GM19238 (cell line): ENCODE measurements around the gene SRMS.

Experiments used
- DNase-seq: peaks from one replicate; pipeline ENCODE4 v3.0.0; 2011; ENCODE audit warnings: low spot score; ENCODE audit not compliant: insufficient read length

Gene SRMS

DNA sequence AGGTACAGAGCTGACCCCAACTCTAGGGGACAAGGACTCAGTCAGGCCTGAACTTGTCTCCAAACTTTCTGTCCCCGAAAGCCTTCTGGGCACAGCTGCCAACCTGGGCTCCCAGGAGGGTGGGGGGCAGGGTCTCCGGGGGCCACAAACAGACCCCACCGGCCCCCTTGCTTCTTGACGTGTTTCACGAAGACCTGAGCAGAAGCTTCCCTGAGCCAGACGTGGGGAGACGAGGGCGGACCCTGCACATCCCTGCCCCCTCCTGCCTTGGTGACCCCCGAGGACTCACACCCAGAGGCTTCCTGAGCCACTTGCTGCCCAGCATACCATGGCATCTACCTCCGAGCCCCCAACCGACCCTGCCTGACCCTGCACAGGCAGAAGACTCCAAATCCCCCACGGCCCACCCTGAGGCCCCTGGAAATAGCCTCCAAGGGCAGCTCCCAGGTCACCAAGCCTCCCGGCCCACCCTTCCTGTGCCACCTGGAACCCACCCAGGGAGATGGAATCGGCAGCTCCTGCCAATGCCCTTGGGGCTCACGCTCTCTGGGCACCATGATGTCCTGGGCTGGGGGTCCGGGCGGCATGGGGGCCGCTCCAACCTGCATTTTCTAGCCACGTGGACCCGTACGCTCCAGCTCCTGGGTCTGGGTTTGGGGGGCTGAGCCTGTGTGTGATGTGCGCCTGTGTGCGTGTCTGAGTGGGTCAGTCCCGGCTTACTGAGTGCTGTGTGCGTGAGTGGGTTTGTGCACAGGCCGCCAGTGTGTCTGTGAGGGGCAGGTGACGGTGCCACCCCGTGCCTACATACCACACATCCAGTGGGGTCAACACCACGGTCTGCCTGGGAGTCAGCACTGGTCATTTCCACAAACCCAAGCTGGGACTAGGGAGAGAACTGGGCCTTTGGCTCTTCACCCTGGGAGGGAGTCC is 7.8 kb downstream of the SRMS start:
- DNase-seq: no peak

DNA sequence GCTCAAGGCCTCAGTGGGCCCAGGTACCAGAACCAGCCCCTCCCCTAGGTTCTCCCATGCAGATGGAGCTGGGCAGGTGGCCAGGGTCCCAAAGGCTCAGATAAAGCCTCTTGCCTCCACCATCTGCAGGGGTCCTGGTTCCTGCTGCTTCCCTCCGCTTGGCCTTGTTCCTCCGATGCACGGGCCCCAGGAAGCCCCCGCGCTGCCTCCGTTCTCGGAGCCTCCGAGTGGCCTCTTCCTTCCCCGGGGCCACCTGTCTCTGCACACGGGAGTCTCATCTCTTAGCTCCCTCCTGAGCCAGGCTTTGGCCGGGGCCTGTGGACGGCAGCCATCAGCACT is 8.5 kb downstream of the SRMS start:
- DNase-seq: no peak

DNA sequence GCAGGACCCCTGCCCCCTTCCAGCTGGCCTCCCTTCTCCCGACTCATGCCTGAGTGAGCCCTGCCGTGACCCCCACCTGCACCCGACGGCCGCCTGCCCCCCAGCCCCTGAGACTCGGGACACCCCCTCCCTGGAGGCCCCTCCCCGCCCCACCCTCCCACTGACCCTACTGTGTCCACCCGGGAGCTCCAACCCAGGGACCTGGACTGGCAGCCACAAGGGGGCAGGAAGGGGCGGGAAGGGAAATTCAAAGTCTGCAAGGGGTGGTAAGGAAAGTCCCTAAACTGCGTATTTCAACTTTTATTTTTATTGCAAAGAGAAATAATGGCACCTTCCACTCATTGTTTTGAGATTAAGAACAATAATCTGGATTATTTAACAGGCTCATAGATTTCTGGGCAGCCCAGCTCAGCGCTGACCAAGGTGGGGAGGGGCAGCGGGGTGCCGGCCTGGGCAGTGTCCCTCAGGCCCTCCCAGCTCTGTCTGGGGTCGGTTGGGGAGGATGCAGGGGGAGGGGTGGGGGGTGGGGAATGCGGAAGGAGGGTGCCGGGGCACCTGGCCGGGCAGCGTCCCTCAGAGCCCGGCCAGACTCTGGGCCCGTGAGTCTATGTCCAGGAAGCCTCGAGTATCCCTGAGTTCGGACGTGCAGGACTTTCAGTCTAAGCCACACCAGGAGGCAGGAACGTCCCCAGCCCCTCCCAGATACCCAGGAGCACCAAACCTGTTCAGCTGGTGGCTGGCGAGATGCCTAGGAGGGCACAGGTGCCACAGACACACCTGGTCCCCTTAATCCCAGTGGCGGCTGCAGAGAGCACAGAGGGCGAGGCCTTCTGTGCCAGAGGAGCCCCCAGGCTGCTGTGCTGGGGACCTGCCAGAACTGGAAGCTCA is 9.1 kb downstream of the SRMS start:
- DNase-seq: no peak

DNA sequence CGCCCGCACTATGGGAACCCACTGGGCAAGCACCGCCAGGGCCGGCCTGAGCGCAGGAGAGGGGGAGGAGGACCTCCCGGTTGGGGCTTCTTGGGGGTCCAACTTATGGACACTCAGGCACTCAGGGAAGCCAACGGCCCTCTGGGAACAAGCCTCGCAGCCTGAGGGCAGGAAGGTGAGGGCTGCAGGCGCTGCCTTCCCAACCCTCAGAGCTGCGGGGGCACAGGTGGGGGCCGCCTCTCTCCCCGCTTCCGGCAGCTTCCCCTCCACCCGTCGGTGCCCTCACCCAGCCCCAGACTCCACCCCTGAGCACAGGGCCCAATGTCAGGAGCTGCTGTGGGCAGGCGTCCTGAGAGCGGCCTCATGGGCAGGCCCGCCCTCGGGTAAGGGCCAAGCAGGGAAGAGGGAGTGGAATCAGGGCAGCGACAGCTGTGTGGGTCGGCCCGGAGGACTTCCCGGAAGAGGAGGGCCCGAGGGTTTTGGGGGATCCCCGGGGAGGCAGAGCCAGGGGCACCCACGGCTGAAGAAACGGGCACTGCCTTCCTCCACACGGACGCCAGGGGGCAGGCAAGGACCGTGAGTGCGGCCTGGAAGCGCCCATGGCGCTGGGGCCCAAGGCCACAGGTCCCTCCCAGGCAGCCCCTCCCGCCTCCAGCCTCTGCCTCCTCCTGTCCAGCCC is 9.9 kb downstream of the SRMS start:
- peak; percentile 100 for DNase-seq

DNA sequence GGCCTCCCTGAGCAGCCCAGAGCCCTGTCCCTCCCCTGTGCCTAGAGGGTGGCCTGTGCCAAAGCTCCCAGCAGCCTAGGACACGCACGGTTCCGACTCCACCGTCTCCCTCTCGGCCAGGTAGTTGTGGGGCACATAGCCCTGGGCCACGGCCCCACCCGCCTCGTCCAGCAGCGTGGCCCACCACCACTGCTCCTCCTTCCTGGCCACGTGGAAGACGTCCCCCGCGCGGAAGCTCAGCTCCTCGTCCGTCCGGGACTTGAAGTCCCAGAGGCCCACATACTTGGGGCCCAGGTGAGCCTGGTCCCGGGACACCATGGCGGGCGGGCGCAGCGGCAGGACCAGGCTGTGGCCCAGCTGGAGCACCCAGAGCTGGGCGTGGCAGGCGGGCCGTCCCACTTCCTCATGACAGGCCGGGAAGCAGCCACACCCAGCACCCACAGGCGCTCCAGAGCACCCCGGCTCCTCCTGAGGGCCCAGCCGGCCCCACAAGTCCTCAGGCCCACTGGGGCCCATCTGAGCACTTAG is 10.5 kb downstream of the SRMS start, which contains the start of gene PTK6:
TSS of gene PTK6 (minus strand) at position 380 of the 528 bp plus-strand sequence. CDS start at position 318, 62 bp downstream.
- peak; percentile 56 for DNase-seq

DNA sequence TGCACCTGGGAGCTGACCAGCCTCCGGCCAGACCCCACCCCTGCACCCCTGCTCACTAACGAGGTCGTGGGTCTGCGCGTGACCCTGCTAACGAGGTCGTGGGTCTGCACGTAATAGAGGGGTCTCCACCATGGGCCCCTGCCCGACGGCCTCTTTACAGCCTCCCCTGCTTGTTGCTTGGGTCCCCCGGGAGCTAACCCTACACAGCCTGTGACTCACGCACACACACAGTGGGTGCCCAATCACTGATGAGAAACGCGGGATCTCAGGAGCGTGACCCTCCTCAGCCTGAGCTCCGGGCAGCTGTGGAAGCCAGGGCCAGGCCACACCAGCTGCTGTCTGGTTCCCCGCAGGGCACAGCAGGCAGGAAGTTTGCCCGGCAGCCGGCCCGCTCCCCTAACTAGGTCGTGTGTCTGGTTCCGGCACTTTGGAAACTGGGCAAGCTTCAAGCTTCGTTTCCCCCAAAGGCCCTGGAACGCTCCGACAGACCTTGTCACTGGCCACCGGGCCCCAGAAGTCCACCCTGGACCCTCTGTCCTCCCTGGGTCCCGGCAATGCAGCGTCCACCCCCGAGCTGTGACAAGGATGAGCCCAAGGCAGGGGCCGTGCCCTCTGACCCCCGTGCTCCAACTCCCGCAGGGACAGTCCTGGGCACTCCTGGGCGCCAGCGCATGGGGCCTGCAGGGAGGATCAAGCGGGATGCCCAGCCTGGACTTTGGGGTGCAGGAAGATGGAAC is 11.1 kb downstream of the SRMS start:
- DNase-seq: no peak

DNA sequence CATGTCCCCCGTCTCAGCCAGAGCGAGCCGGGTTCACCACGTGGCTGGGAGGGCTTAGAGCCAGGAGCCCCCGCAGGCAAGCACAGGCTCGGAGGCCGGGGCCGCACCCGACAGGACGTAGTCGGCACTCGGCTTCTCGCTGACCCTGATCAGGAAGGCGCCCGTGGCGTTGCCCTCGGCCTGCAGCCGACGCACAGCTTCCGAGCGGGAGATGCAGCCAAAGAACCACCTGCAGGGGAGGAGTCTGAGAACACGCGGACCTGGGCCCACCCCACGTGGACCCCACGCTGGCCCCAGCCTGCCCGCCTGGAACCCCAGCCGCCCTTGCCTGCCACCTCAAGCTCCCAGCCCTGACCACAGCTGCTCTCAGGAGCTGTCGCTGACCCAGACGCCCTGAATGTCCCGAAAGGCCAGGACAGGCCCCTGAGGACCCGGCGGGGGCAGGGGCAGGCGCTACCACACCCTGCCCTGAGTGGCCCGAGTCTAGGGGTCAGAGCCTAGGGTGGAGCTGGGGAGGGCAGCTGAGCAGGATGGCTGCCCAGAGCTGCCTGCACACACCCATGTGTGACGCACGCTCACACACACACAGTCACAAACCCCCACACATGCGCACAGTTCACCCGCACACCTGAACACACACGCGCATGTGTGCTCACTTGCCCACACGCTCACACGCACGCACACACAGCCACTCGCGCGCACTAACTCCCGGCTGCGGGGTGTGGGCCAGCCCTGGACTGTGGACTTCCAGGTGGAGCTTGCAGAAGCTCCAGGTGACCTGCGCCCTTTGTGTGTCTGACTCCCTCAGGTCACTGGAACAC is 12.5 kb downstream of the SRMS start:
- no peak for DNase-seq

DNA sequence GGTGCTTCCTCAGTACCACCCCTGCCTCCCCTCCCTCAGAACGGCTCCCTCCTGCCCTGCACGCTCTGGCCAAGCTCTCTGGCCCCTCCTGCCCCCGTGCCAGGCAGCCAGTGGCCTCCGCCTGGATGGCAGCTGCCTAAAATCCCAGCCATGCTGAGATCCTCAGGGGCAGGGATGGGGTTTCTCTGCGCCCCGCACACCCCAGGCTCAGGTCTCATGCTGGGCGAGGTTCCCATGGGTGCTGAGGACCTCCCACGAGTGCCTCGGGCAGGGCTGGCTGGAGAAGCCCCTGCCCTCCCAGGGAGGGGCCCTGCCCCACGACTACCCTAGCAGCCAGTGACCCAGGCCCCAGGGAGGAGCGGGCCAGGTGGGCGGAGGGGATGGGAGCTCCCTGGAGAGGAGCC is 13.1 kb downstream of the SRMS start:
- DNase-seq: no peak

DNA sequence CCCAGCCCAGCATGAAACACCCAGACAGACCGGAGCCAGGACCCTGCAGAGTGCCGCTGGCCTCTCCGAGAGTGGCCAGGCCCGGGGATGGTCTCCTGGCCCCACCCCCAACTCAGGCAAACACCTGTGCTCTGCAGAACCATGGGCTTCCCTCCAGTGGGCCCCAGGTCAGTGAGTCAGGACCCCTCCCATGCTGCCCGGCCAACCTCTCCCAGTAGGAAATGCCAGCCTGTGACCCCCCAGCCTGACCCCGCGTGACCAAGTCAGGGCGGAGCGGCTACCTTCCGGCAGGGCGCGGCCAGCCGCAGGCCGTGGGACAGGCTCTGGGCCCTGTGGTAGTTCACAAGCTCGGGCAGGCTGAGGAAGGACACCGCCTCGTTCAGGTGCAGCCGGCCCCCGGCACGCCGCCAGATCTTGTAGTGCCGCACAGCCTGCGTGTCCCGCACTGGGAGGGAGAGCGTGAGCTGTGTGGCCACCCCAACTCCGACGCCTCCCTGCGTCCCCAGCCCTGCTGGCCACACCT is 13.6 kb downstream of the SRMS start:
- DNase-seq: no peak

DNA sequence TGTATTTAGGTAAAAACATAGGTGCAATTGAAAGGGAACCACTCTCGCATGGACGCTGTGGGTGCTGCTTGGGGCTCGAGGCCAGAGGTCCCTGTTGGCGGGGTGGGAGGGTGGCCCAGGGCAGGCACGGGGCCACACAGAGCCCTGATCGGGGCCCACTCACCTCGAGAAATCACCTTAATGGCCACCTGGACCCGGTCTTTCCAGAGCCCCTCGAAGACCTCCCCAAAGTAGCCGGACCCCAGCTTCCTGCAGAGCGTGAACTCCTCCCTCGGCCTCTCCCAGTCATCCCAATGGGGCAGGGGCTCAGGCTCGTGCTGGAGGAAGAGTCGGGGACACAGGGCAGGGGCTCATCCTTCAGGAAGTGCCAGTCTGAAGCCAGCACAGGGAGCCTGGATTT is 14.2 kb downstream of the SRMS start:
- DNase-seq: no peak

DNA sequence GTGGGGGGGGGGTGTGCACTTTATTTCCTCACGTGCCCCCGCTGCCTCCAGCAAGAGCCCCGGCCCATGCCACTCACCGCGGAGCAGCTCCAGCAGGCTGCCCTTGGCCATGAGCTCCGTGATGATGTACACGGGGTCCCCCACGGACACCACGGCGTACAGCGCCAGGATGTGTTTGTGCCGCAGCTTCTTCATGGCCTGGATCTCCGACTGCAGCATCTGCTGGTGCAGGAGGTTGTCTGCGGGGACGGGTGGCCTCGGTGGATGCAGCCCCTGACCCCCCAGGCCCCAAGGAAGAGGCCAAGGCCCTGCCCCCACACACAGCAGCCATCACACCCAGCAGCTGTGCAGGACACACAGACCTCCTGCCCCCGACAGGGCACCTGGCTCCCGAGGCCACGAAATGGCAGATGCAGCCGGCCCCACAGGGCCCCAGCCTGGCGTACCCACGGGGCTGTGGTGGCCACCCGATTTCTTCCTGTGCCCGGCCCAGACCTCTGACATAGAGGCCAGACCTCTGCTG is 15.0 kb downstream of the SRMS start:
- no peak for DNase-seq

DNA sequence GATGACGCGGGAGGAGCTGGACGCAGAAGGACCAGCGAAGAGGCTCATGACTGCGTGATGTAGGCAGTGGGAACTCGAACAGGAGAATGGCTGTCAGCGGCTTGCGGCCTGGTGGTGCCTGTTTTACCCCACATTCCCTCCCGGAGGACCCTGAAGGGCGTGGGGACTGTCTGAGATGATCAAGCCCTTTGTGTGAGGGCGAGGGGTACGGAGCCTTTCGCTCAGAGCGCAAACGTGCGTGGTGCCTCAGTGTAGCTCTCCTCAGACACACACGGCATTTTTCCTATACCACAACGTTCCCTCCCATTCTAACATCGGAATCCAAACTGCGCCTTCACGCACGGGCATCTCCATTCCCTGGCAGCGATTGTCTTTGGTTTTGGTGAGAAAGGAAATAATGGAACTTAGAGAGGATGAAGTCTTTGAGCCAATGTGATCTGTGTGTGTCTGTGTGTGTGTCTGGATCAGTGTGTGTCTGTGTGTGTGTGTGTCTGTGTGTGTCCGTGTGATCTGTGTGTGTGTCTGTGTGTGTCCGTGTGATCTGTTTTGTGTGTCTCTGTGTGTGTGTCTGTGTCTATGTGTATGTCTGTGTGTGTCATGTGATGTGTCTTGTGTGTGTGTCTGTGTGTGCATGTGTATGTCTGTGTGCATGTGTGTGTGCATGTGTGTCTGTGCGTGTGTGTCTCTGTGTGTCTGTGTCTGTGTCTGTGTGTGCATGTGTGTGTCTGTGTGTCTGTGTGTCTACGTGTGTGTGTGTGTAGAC is 15.7 kb downstream of the SRMS start:
- DNase-seq: no peak

DNA sequence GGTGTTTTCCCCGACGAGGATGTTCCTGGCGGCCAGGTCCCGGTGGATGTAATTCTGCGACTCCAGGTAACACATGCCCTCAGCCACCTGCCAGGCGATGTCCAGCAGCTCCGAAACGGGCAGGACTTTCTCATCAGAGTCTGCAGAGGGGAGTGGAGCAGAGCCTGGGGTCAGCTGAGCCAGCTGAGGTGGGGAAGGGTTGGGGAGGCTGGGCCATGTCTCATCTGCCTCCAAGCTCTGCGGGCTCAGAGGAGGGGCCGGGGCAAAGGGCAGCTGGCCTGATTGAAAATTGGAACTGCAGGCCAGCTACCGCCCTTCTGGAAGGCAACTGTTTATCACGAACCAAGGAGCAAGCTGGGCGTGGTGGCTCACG is 16.8 kb downstream of the SRMS start:
- no peak for DNase-seq

DNA sequence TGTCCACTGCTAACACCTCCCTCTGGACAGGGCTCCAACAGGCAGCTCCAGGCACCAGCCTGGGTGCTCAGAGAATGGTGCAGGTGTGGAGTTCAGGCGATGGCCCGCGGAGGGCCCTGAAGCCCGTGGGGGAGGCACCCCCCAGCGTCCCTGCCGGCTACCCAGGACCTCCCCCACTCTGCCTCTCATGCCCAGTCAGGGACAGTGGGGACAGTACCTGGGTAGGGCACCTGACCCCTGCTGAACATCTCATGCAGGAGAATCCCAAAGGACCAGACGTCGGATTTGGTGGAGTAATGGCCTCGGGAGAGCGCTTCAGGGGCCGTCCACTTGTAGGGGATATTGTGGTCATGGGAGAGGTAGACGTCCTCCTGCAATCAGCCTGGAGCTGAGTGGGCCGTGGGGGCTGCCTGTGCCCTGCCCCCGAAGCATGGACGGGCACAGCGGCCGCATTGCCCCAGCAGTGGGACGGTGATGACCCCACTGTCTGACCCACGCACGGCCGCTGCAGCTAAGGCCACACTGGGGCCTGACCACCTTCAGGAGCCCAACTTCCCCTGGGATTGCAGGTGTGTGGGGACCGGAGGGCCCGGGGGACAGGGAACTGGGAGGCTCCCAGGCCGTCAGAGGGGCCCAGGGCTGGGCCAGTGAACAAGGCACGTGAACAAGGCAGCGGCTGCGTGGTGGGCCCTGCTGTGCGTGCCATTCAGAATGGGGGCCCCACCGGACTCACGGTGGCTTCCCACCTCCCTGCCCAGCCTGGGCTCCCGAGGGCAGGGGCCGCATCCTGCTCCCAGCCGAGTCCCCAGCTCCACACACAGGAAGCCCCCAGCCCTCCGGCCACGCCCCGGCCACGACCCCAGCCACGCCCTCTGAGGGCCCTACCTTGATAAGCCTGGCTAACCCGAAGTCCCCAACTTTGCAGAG is 17.4 kb downstream of the SRMS start:
- no peak for DNase-seq

DNA sequence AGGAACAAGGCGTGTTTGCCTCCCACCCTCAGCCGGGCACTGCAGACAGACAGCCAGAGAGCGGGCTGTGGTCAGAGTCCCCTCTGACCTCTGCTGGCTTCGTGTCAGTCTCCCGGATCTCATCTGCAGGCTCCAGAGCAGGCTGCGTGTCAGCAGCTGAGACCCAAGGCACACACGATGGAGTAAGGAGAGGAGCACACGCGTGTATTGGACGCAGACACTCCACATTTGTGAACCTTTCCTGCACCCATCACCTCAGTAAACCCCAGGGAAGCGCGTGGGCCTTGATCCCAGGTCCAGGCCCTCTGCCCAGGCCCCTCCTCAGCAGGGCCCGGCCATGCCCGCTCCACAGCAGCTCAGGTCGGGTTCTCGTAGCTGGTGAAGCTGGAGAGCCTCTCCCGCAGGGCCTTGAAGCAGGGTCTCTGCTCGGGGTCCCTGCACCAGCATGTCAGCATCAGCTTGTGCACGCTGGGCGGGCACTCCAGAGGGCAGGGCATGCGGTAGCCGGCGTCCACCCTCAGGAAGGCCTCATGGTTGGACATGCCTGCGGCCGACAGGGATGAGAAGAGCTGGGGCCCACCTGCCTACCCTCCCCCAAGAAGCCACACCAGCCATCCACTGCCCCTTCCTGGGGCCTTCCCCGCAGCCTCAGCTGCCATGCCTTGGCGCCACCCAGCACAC is 18.2 kb downstream of the SRMS start:
- DNase-seq: no peak

DNA sequence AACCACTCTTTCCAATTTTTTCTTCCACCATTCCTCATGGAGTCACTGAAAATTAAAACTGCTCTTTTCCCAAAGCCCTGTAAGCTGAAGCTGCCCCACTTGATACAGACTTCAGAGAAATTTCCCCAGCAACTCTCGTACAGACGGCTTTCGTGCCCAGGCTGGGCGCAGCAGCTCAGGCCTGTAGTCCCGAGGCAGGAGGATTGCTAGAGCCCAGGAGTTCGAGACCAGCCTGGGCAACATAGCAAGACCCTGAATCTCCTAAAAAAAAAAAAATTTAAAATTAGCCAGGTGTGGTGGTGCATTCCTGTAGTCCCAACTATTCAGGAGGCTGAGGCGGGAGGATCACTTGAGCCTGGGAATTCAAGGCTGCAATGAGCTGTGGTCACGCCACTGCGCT is 20.4 kb downstream of the SRMS start:
- no peak for DNase-seq

DNA sequence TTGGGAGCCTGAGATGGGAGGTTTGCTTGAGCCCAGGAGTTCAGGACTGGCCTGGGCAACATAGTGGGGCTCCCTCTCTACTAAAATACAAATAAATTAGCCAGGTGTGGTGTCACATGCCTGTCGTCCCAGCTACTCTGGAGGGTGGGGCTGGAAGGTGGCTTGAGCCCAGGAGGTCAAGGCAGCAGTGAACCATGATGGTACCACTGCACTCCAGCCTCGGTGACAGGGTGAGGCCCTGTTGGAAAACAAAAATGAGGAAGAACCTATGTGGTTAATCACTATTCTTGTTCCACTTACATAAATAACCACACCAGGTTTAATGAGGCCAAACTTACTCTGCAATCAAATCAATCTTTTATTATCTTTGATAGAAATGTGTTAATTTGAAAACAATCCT is 21.6 kb downstream of the SRMS start:
- DNase-seq: no peak
